ENCODE data around the gene HBE1.

DNA sequence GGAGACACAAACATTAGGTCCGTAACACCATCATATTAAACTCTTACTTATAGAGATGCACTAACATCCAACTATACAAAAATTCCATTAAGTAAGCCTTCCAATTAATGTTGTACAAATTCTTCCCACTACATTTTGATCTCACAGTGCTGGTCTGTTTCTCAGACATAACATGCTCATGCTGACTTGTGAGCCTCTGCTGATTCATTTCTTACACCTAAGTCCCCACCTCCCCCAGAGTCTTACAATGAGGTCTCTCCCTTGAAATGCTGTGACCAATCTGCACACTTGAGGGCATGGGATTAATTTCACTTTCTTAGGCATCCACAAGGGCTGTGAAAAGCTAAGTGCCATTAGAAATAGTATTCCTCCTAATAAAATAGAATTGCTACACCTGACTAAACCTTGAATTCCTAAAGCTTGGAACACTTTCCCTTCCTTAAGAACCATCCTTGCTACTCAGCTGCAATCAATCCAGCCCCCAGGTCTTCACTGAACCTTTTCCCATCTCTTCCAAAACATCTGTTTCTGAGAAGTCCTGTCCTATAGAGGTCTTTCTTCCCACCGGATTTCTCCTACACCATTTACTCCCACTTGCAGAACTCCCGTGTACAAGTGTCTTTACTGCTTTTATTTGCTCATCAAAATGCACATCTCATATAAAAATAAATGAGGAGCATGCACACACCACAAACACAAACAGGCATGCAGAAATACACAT, 22.1 kb downstream of the HBE1 start:
- TF ChIP-seq, protein P1, sequence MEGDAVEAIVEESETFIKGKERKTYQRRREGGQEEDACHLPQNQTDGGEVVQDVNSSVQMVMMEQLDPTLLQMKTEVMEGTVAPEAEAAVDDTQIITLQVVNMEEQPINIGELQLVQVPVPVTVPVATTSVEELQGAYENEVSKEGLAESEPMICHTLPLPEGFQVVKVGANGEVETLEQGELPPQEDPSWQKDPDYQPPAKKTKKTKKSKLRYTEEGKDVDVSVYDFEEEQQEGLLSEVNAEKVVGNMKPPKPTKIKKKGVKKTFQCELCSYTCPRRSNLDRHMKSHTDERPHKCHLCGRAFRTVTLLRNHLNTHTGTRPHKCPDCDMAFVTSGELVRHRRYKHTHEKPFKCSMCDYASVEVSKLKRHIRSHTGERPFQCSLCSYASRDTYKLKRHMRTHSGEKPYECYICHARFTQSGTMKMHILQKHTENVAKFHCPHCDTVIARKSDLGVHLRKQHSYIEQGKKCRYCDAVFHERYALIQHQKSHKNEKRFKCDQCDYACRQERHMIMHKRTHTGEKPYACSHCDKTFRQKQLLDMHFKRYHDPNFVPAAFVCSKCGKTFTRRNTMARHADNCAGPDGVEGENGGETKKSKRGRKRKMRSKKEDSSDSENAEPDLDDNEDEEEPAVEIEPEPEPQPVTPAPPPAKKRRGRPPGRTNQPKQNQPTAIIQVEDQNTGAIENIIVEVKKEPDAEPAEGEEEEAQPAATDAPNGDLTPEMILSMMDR (IDR thresholded peaks at IDR 0.05): no peak
- no peak for TF ChIP-seq POLR2A (IDR thresholded peaks at IDR 0.05)

All from right lobe of liver (tissue), 4 donors.